HEK293T (cell line): ENCODE results near the gene PIGU.

Experiments
- BHLHE40 ChIP-seq: fragments of 450-650 bp; IDR thresholded peaks from 2 replicates; pipeline ENCODE4 v1.6.1; 2016; ENCODE audit warnings: mild to moderate bottlenecking, moderate library complexity, borderline replicate concordance
- CTBP1 ChIP-seq: fragments of 450-650 bp; IDR thresholded peaks from 2 replicates; pipeline ENCODE4 v1.6.1; 2016; ENCODE audit warnings: borderline replicate concordance
- ELF4 ChIP-seq: fragments of 450-650 bp; IDR thresholded peaks from 2 replicates; pipeline ENCODE4 v1.6.1; 2017; ENCODE audit warnings: antibody characterized with exemption
- FOXA1 ChIP-seq: fragments of 450-650 bp; IDR thresholded peaks from 2 replicates; pipeline ENCODE4 v1.6.1; 2016; ENCODE audit warnings: mild to moderate bottlenecking
- FOXK2 ChIP-seq: fragments of 450-650 bp; IDR thresholded peaks from 2 replicates; pipeline ENCODE4 v1.6.1; 2016; ENCODE audit warnings: mild to moderate bottlenecking
- FOXM1 ChIP-seq: fragments of 450-650 bp; IDR thresholded peaks from 2 replicates; pipeline ENCODE4 v1.6.1; 2017; ENCODE audit warnings: mild to moderate bottlenecking, borderline replicate concordance
- LEF1 ChIP-seq: fragments of 450-650 bp; IDR thresholded peaks from 2 replicates; pipeline ENCODE4 v1.6.1; 2017; ENCODE audit warnings: mild to moderate bottlenecking, borderline replicate concordance
- NFRKB ChIP-seq: fragments of 450-650 bp; IDR thresholded peaks from 2 replicates; pipeline ENCODE4 v1.6.1; 2016; ENCODE audit warnings: mild to moderate bottlenecking, moderate library complexity
- PKNOX1 ChIP-seq: fragments of 450-650 bp; IDR thresholded peaks from 2 replicates; pipeline ENCODE4 v1.6.1; 2016
- SP1 ChIP-seq: fragments of 450-650 bp; IDR thresholded peaks from 2 replicates; pipeline ENCODE4 v1.6.1; 2017
- SUZ12 ChIP-seq: fragments of 450-650 bp; IDR thresholded peaks from 2 replicates; pipeline ENCODE4 v1.6.1; 2016; ENCODE audit warnings: mild to moderate bottlenecking
- ZNF384 ChIP-seq: fragments of 450-650 bp; IDR thresholded peaks from 2 replicates; pipeline ENCODE4 v1.6.1; 2016

GRCh38 chr20:34713194-34713943 lies 36.5 kb upstream of the PIGU start:
- TF ChIP-seq ELF4 = no peak
- no peak for TF ChIP-seq BHLHE40
- TF ChIP-seq SUZ12 = no peak
- TF ChIP-seq FOXM1 = no peak
- no peak for TF ChIP-seq LEF1
- TF ChIP-seq FOXK2 = no peak
- TF ChIP-seq FOXA1 = no peak
- TF ChIP-seq CTBP1 = no peak
- TF ChIP-seq NFRKB = no peak
- no peak for TF ChIP-seq ZNF384
- no peak for TF ChIP-seq SP1
- TF ChIP-seq PKNOX1 = no peak
